Measurements from ENCODE around the gene ATP8B3. TPM values are rescaled to one million over a fixed set of nuclear protein-coding genes. Genes with fewer than 3 reads are reported as not detected.

The ATP8B3 gene
- total and polyA plus RNA-seq, 2 of the 13 experiments (the other 11 are each of a cell fraction or from before 2014, with no cell fraction given), result 2.6 to 5.9 TPM

- WGBS (ENCODE audit: low lambda C conversion rate), result 5% methylated on average over 13 of the region's 13 CpGs
- ChIA-PET CTCF (ENCODE audit: low intra/inter-chr PET ratio, low total read pairs) (no interaction called here), POLR2A (no interaction called here)
- H3K9me3 ChIP-seq (ENCODE audit: low read length), result no peaks in the 10 kb centered on the region
- no peaks in the 10 kb centered on the region for H4K20me1 ChIP-seq (ENCODE audit: insufficient read depth, low read length)
- H3K27ac ChIP-seq (ENCODE audit: extremely low read length, insufficient read depth, low read length), result no peak overlapping the region
- peak overlapping the region; percentile 35 to 84 (median 62); a peak in 4 of 6 replicates for H3K4me3 ChIP-seq (replicated peaks in 1 of 3; ENCODE audit: insufficient read depth in 1 of 3, low read depth in 2 of 3, low read length in 3 of 3)
- no peaks in the 10 kb centered on the region; a peak in 1 of 5 replicates for H3K27me3 ChIP-seq (ENCODE audit: control insufficient read depth in 1 of 2, insufficient read depth in 2 of 2, low read length in 2 of 2)
- H3K9ac ChIP-seq (ENCODE audit: insufficient read depth, low read depth, low read length), result peak overlapping the region; percentile 59; the same call in 1 of the 2 replicates
- H2AFZ ChIP-seq (ENCODE audit: low read length), result no peak overlapping the region
- peaks cover 18% of the 10 kb centered on the region for H3K4me1 ChIP-seq (ENCODE audit: insufficient read depth, low read length)
- FAIRE-seq, result no peak
- peak; percentile 59 for DNase-seq (ENCODE audit: low spot score)
- no peaks in the 10 kb centered on the region for H3K79me2 ChIP-seq (ENCODE audit: insufficient read depth, low read length)
- intact Hi-C loops (cut with micrococcal nuclease; ENCODE audit: unreplicated experiment) (no loop called here), in situ Hi-C loops (cut with HindIII; ENCODE audit: extremely low pct_ligation_motif_present, low pct_unique_long_range_greater_than_20kb) (no loop called here)
- peaks cover 1 to 5% of the 10 kb centered on the region in 2 experiments; a peak in 1 of 5 replicates for H3K36me3 ChIP-seq (replicated peaks in 1 of 2; ENCODE audit: control insufficient read depth in 1 of 2, insufficient read depth in 2 of 2, low read length in 2 of 2)
- peak overlapping the region; percentile 63 for H3K4me2 ChIP-seq (ENCODE audit: low read depth, low read length)
- peak; percentile 6 for ATAC-seq
- TSS peak; percentile 37 for BruUV-seq (replicated peaks)
- 0 out of 4 replicates have a peak, but pooled peaks of 1 of the 2 experiments have one; percentile 3 for TF ChIP-seq HMGXB4 (CRISPR knock-in tag; IDR thresholded peaks at IDR 0.05; ENCODE audit: borderline replicate concordance in 1 of 2, low read depth in 1 of 2)
- no peak for TF ChIP-seq ZNF670 (CRISPR knock-in tag; IDR thresholded peaks at IDR 0.05; ENCODE audit: borderline replicate concordance)
- TF ChIP-seq ZNF781 (CRISPR knock-in tag; IDR thresholded peaks at IDR 0.05; ENCODE audit: borderline replicate concordance, not compliant biosample characterization), result no peak
- peak; percentile 32 for TF ChIP-seq SAP130 (CRISPR knock-in tag; IDR thresholded peaks at IDR 0.05; ENCODE audit: low read depth)
- peak; percentile 92 for TF ChIP-seq FOSL2 (CRISPR knock-in tag; IDR thresholded peaks at IDR 0.05)
- TF ChIP-seq RAD51 (IDR thresholded peaks at IDR 0.05; ENCODE audit: borderline replicate concordance), result no peak
- TF ChIP-seq ZNF629 (CRISPR knock-in tag; conservative IDR thresholded peaks at IDR 0.05), result peak; percentile 56
- no peak for TF ChIP-seq ELK4 (CRISPR knock-in tag; IDR thresholded peaks at IDR 0.05; ENCODE audit: borderline replicate concordance)
- no peak for TF ChIP-seq SP140L (CRISPR knock-in tag; IDR thresholded peaks at IDR 0.05; ENCODE audit: borderline replicate concordance)
- 0 out of 2 replicates have a peak, but pooled peaks have one; percentile 58 for TF ChIP-seq PCBP1 (IDR thresholded peaks at IDR 0.05; ENCODE audit: borderline replicate concordance, low read depth, low read length)
- TF ChIP-seq ZBTB8A (CRISPR knock-in tag; IDR thresholded peaks at IDR 0.05; ENCODE audit: borderline replicate concordance, low read depth), result no peak
- 0 out of 2 replicates have a peak, but pooled peaks have one; percentile 4 for TF ChIP-seq ISL2 (CRISPR knock-in tag; IDR thresholded peaks at IDR 0.05)
- TF ChIP-seq ZBTB7A (CRISPR knock-in tag; IDR thresholded peaks at IDR 0.05), result 0 out of 2 replicates have a peak, but pooled peaks have one; percentile 28
- peak; percentile 41; the same call in 1 of the 2 replicates for TF ChIP-seq ZNF687 (CRISPR knock-in tag; IDR thresholded peaks at IDR 0.05)
These were observed 593 bp downstream of the ATP8B3 start for GRCh38 chr19:1811472-1811894.
